ENCODE results near the gene NADSYN1.

GRCh38 chr11:71507102-71507501, 54.1 kb downstream of the NADSYN1 start:
- TF ChIP-seq CTCF (IDR thresholded peaks at IDR 0.05; ENCODE audit: low read length) (no peak), EZH2 (IDR thresholded peaks at IDR 0.05; ENCODE audit: borderline replicate concordance, low read length) (no peak)
